GM12878 (cell line): ENCODE measurements around the gene ACSL3.

Experiments
- CEBPB ChIP-seq, 2 experiments: fragments of 150-350 bp in 1 of 2; IDR thresholded peaks; 2 replicates each; pipeline ENCODE4 v1.6.1; 2012 to 2014; ENCODE audit warnings: low read depth in 2 of 2, low read length in 2 of 2, borderline replicate concordance in 1 of 2, inconsistent platforms in 1 of 2
- ETV6 ChIP-seq, 2 experiments: fragments of 450-650 bp in 1 of 2; IDR thresholded peaks in 1 of 2; conservative IDR thresholded peaks in 1 of 2; 2 replicates each; pipeline ENCODE4 v1.6.1; 2014; ENCODE audit warnings: antibody characterized with exemption in 1 of 2, borderline replicate concordance in 1 of 2, low read depth in 1 of 2, mild to moderate bottlenecking in 1 of 2, moderate library complexity in 1 of 2
- MAX ChIP-seq: IDR thresholded peaks from 2 replicates; pipeline ENCODE4 v1.6.1; 2012; ENCODE audit warnings: low read depth, low read length, improper control_type of control experiment
- POLR2A ChIP-seq: IDR thresholded peaks from 2 replicates; pipeline ENCODE4 v1.6.1; 2011; ENCODE audit warnings: low read depth, mild to moderate bottlenecking, low read length
- POLR2AphosphoS5 ChIP-seq: IDR thresholded peaks from 2 replicates; pipeline ENCODE4 v1.6.1; 2011; ENCODE audit warnings: mild to moderate bottlenecking, low read length, inconsistent platforms
- TCF7 ChIP-seq: IDR thresholded peaks from 2 replicates; pipeline ENCODE4 v1.6.1; 2014; ENCODE audit warnings: antibody characterized with exemption, borderline replicate concordance
- ZNF274 ChIP-seq: IDR thresholded peaks from one replicate; pipeline ENCODE4 v1.8.0; 2011; ENCODE audit not compliant: insufficient read length, insufficient read depth
- TF ChIP-seq, protein P1 (sequence below), 3 experiments: IDR thresholded peaks in 2 of 3; conservative IDR thresholded peaks in 1 of 3; 2 replicates each; pipeline ENCODE4 v1.5.1; 2011; ENCODE audit warnings: low read depth in 3 of 3, low read length in 3 of 3, mild to moderate bottlenecking in 3 of 3, control low read depth in 2 of 3, moderate library complexity in 2 of 3, inconsistent platforms in 1 of 3, mixed read lengths in 1 of 3; ENCODE audit not compliant: control insufficient read depth in 2 of 3, insufficient read depth in 1 of 3; ENCODE audit errors: extremely low read depth in 1 of 3

DNA sequence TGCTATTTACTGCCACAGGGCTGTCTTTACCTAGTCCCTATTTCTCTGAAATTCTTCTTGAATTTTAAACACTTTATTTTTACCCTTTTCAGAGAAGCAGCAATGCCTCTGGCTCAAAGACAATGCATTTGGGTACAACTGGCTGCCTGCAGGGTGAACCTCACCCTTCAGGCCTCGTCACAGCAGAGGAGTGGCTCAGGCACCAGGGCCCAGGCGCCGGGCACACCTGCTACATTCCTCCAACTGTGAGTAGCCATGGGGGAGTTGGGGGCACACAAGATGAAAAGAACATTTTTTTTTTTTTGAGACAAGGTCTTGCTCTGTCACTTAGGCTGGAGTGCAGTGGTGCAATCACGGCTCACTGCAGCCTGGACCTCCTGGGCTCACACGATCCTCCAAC, 116.3 kb downstream of the ACSL3 start:
- no peak for TF ChIP-seq POLR2AphosphoS5
- TF ChIP-seq MAX, result no peak
- no peak for TF ChIP-seq TCF7
- TF ChIP-seq POLR2A, result no peak
- TF ChIP-seq, protein P1, sequence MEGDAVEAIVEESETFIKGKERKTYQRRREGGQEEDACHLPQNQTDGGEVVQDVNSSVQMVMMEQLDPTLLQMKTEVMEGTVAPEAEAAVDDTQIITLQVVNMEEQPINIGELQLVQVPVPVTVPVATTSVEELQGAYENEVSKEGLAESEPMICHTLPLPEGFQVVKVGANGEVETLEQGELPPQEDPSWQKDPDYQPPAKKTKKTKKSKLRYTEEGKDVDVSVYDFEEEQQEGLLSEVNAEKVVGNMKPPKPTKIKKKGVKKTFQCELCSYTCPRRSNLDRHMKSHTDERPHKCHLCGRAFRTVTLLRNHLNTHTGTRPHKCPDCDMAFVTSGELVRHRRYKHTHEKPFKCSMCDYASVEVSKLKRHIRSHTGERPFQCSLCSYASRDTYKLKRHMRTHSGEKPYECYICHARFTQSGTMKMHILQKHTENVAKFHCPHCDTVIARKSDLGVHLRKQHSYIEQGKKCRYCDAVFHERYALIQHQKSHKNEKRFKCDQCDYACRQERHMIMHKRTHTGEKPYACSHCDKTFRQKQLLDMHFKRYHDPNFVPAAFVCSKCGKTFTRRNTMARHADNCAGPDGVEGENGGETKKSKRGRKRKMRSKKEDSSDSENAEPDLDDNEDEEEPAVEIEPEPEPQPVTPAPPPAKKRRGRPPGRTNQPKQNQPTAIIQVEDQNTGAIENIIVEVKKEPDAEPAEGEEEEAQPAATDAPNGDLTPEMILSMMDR (IDR thresholded peaks at IDR 0.05 in 2 of 3, conservative IDR thresholded peaks at IDR 0.05 in 1 of 3; ENCODE audit: control insufficient read depth in 2 of 3, extremely low read depth in 1 of 3, insufficient read depth in 1 of 3, low read depth in 3 of 3, low read length in 3 of 3), result no peak
- no peak for TF ChIP-seq ZNF274
- TF ChIP-seq CEBPB (IDR thresholded peaks at IDR 0.05; ENCODE audit: borderline replicate concordance in 1 of 2, low read depth in 2 of 2, low read length in 2 of 2), result no peak
- TF ChIP-seq ETV6 (conservative IDR thresholded peaks at IDR 0.05 in 1 of 2, IDR thresholded peaks at IDR 0.05 in 1 of 2; ENCODE audit: borderline replicate concordance in 1 of 2, low read depth in 1 of 2), result no peak
